Measurements from ENCODE around the gene SFSWAP. TPM values are rescaled to one million over a fixed set of nuclear protein-coding genes. Genes with fewer than 3 reads are reported as not detected.
"Not testable (repeated sequence)": the region's sequence is repeated elsewhere in the genome, so short reads cannot be mapped to it uniquely, and the experiment has no call there.

The SFSWAP gene
- total RNA-seq, 1 donor from 2014 or later = 14.5 TPM

- no peak for DNase-seq (ENCODE audit: low read depth in 2 of 2)
These were observed 46.2 kb downstream of the SFSWAP start for GRCh38 chr12:131757111-131757510.

- DNase-seq (ENCODE audit: low read depth in 2 of 2) = no peak
These were observed 47.3 kb downstream of the SFSWAP start for GRCh38 chr12:131758016-131758739.

GRCh38 chr12:131759176-131759575, 48.3 kb downstream of the SFSWAP start:
- DNase-seq (ENCODE audit: low read depth in 2 of 2) = no peak

- DNase-seq (ENCODE audit: low read depth in 2 of 2) = no peak
These were observed 50.7 kb downstream of the SFSWAP start for GRCh38 chr12:131761638-131762037.

- no peak for DNase-seq (ENCODE audit: low read depth in 2 of 2)
These were observed 53.8 kb downstream of the SFSWAP start for GRCh38 chr12:131764738-131765137.

GRCh38 chr12:131765961-131766360, 55.1 kb downstream of the SFSWAP start:
- no peak for DNase-seq (ENCODE audit: low read depth in 2 of 2)

GRCh38 chr12:131766382-131767107, 55.7 kb downstream of the SFSWAP start:
- DNase-seq (ENCODE audit: low read depth in 2 of 2) = no peak

- DNase-seq (ENCODE audit: low read depth in 2 of 2) = no peak
These were observed 59.2 kb downstream of the SFSWAP start for GRCh38 chr12:131770120-131770519.

GRCh38 chr12:131771965-131772364, 61.1 kb downstream of the SFSWAP start:
- DNase-seq (ENCODE audit: low read depth in 2 of 2) = no peak

- peak; percentile 56 to 76 for DNase-seq (ENCODE audit: low read depth in 2 of 2)
These were observed 62.8 kb downstream of the SFSWAP start for GRCh38 chr12:131773582-131774221.

GRCh38 chr12:131774576-131775391, 63.9 kb downstream of the SFSWAP start:
- no peak for DNase-seq (ENCODE audit: low read depth in 2 of 2)

GRCh38 chr12:131775392-131776236, 64.7 kb downstream of the SFSWAP start:
- DNase-seq (ENCODE audit: low read depth in 2 of 2) = no peak

- no peak for DNase-seq (ENCODE audit: low read depth in 2 of 2)
These were observed 65.5 kb downstream of the SFSWAP start for GRCh38 chr12:131776237-131776889.

GRCh38 chr12:131777269-131777668, 66.4 kb downstream of the SFSWAP start:
- DNase-seq (ENCODE audit: low read depth in 2 of 2) = not testable (repeated sequence)

GRCh38 chr12:131779027-131779426, 68.1 kb downstream of the SFSWAP start:
- no peak for DNase-seq (ENCODE audit: low read depth in 2 of 2)

GRCh38 chr12:131782061-131782460, 71.2 kb downstream of the SFSWAP start:
- no peak for DNase-seq (ENCODE audit: low read depth in 2 of 2)

GRCh38 chr12:131783915-131784541, 73.1 kb downstream of the SFSWAP start:
- DNase-seq (ENCODE audit: low read depth in 2 of 2) = peak in 1 of 2 donors; percentile 67

- no peak for DNase-seq (ENCODE audit: low read depth in 2 of 2)
These were observed 74.2 kb downstream of the SFSWAP start for GRCh38 chr12:131784909-131785762.
